HG03439 (cell line): ENCODE measurements around the gene MAP4K4.

ENCODE experiments used
- ATAC-seq: cut with Tn5 transposase; IDR thresholded peaks from one replicate; pipeline ENCODE4 v1.9.1; 2021; ENCODE audit warnings: mild to moderate bottlenecking, moderate library complexity; ENCODE audit not compliant: unreplicated experiment

Gene MAP4K4

DNA sequence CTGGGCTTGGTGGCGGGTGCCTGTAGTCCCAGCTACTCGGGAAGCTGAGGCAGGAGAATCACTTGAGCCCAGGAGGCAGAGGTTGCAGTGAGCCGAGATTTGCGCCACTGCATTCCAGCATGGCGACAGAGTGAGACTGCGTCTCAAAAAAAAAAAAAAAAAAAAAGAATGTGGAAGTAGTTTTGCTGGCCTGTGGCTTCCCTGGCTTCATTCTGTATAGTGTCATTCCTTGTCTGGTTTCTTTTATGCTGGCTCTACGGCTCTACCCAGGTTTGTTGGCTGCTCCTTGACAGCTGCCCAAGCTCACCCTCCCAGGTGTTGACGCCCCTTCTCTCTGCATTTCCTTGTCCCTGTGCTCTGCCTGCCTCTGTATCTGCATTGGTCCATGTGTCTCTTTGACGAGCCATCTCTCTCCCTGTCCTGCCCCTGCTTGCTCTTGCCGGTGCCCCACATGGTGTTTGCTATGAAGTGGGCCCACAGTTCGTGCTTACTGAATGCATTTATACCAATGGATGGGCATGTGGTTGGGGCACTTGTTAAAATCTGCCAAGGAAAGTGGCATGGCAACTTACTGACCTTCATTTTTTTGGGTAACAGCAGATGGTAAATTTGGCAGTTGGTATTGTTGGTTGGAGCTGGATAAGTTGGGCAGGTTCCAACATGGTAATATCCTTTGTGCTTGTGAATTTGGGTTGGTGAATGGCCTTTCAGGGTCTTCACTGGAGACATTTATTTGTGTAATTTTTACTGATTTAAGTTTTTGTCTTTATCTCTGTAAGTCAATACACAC lies 113.9 kb downstream of the MAP4K4 start:
- ATAC-seq: no peak

DNA sequence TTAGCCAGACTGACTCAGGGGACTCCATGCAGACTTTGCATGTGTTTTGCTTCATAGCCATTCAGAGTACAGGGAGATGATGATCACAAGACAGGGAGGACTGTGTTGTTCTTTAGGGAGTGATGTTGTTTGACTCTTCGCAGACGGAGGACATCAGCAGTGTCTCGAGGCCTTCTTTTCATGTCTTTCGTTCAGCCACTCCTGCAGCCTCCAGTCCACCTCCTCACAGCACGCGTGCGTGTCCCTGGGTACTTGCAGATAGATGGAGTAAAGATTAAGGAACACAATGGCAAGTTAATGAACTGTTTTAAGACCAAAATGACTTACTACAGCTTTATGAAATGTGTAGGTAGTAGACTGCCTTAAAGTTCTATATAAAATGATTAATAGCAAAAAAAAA lies 114.7 kb downstream of the MAP4K4 start:
- ATAC-seq: no peak

DNA sequence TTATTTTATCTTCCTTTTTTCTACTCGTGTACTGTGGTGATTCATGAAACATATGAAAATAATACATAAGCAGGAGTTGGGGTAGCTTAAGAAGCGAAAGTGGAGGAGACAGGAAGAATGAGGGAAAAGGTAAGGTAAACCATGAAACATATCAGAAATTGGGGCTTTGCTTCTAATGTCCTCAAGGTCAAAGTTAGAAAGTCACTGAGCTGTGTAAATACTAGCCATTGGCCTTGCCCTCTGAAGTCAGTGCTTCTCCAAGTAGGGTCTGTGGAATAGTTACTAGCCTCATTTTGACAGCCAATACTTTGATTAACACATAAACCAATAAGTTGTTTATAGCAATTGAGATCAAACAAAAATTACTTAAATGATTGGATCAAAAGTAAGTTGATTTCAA lies 117.2 kb downstream of the MAP4K4 start:
- no peak for ATAC-seq

DNA sequence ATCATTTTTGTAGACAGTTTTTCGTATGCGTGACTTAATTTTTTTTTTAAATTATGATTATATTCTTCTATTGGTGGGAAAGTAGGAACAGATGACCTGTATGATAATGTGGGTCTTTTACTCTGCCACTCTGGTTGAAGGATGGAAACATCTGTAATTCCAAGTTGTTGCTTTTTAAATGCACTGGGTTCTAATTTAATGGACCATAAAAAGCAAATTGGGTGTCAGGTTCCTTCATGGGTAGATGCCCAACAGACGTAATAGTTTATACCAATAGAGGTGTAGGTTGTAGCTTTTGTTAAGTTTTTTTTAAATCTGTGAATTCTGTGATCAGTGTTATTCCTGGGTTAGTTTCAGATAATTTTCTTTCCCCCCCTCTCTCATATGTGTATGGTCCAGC lies 117.6 kb downstream of the MAP4K4 start:
- no peak for ATAC-seq

DNA sequence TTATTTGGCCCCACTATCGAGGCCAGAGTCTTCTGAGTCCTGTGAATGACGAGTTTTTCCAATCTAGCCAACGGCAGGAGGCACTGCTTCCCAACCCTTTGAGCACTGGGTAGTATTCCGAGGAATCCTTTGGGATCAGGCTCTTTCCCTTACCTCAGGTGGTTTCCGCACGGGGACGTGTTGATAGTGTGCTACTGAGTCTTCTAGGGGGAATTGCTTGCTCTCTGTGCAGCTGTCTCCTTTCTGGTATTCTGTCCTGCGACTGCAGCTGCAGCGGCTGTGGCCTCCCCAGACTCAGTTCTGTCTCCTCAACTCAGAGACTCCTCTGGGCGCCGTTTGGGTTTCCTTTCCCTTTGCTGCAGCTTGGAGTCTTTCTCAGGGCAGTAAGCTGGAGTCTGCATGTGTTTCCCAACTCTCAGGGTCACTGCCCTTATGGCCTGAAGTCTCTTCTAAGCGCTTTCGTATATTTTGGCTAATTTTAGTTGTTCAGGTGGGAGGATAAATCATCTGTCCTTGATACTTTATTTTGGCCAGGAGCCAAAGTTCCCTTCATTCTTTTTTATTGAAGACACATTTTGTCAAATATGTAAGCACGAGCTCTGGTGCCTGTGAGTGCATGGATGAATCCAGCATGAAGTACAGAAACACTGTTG lies 118.4 kb downstream of the MAP4K4 start:
- ATAC-seq: no peak

DNA sequence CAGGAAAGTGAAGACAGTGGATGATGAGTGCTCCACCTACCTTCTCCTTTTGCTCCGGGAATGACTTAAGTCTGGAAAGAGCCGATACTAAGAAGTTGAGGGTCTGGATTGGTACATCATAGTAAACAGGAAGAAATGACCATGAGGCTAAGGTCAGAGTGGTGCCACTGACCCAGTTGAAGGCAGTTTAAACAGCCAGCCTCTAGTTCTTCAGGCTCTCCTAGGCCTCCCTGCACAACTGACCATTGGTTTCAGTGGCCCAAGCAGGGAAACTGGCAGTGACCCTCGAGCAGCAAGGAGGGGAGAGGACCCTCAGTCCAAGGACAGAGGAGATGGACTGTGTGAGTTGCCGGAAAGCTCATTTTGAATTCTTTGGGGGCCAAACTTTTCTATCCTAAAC lies 119.1 kb downstream of the MAP4K4 start:
- ATAC-seq: no peak

DNA sequence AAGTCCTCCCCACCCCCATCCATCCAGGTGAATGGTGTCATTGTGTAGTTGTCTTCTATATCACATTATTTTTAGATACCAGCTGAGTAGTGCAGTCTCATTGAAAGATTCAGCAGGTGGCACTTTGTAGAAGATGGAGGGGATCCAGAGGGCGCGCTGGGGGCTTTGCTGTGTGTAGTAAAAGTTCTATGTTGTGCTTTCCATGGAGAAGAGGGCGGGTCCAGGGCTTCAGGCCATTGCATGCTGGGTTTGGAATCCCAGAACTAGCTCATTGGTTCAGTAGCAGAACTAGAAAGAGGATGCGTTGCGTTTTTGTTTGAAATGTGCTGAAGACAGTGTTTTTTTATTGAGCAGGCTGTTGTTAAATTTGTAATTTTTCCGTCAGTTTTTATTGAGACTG lies 120.0 kb downstream of the MAP4K4 start:
- no peak for ATAC-seq

DNA sequence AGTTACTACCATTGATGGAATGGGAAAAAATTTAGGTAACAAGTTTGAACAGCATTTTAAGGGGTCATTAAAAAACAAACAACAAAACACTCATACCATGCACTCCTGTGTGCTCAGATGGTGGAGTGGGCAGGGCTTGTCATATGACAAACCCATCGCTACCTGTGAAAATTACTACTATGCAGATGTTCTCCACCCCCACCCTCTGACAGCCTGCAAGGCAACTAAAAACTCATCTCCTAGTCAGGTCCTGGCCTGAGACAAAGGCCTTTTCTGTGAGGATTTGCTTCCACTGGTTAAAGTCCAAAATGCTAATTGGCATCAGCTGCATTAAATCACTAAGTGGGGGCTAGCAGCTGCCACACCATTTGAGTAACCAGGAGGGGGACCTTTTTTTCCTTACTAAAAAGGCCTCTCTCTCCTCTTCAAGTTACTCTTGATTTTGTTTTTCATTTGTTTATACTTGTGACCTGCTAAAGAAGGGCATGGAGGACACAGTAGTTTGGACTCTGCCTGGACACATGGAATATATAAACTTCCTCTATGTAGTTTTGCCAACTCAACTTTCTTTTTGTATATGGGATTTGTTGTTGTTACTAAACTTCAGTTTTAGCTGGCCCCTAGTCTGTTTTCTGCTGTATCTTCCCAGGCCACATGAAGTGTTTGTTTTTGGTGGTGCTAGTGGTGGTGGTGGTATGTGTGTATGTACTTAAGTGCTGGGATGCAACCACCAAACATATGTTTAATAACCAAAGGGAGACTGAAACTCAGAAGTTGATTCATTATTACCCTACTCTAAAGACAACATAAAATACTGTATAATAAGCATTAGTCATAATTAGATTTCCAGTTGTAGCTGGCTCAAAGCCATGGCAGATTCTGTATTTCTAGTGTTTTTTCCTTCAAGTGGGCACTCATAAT lies 121.3 kb downstream of the MAP4K4 start:
- ATAC-seq: no peak

DNA sequence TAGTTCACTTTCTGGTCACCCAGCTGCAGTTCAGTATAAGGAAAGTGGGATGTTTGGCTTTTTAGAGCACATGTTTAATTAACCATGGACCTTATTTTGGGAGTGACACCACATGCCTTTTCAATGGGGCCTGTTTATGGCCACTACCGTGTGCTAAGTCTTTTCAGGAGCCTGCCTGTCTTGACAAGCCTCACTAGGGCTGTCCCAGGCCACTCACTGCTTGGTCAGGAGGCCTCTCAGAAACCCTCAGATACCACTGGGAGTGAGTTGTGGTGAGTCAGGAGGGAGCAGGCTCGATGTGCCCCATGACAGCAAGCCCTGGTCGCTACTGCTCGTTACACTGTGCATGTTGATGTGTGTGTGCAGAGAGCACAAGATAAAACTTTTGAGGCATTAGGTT lies 123.0 kb downstream of the MAP4K4 start:
- ATAC-seq: no peak

DNA sequence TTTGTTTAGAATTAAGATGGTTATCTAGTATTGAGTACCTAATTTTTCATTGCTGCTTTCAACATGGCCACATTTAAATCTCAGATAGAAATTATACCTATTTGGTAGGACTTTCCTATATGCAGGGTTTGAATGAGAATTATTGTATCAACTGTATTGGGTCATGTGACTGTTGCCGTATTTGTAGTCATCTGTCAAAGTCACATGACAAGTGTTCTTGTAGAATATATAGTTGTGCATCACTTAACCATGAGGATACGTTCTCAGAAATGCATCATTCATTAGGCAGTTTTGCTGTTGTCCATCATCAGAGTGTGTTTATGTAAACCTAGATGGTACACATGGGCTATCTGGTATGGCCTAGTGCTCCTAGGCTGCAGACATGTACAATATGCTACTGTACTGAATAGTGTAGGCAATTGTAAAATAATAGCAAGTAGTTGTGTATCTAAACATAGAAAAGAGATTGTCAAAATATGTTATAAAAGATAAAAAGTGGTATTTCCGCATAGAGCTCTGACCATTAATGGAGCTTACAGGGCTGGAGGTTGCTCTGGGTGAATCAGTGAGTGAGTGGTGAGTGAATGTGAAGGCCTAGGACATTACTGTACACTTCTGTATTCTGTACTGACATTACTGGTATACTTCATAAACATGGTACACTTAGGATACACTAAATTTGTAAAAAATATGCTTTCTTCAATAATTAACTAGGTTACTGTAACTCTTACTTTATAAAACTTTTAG lies 123.7 kb downstream of the MAP4K4 start:
- no peak for ATAC-seq

DNA sequence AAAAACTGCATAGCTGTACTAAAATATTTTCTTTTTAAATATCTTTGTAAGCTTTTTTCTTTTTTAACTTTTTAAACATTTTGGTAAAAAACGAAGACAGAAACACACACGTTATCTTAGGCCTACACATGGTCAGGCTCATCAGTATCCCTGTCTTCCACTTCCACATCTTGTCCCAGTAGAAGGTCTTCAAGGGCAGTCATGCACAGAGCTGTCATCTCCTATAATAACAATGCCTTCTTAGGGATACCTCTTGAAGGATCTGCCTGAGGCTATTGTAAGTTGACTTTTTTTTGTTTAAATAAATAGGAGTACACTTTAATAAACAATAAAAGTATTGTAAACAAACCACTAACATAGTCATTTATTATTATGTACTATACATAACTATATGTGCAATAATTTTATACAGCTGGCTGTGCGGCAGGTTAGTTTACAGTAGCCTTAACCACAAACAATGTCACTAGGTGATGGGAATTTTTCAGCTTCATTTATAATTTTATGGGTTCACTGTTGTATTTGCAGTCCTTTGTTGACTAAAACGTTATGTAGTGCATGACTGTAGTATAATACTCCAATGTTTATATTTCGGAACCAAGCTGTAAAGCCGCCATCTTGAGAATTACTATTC lies 124.4 kb downstream of the MAP4K4 start:
- ATAC-seq: no peak

DNA sequence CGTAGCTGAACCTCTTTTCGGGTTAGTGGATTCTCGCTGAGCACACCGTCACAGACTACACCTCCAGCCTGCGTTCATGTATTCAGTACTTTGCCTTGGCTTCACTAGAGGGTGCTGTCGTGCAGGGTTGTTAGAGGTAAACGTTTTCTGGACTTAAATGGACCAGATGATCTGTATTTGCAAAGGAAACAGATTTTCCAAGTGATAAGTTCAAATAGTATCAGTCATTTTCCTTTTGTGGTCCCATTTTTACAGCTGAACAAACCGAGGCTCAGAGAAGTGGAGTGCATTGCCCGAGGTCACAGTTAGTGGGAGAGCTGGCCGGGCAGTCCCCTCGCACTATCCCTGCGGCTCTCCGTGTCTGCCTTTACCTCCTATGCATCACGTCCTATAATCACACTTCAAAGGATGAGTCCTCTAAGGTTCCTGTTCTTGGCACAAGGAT lies 125.9 kb downstream of the MAP4K4 start:
- ATAC-seq: peak; percentile 64

DNA sequence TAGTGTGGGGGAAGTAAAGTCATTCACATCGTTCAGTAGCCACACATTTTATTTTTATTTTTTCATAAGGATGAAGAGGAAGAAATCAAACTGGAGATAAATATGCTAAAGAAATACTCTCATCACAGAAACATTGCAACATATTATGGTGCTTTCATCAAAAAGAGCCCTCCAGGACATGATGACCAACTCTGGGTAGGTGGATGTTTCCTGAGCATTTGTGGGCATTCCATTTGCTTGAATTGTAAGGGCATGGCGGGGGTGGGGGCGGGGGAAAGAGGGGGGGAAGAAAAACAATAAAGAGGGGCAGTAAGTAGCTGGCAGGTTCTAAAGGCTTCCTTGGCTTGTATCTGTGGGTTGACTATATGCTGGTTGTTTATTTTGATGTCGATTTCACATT lies 126.4 kb downstream of the MAP4K4 start:
- no peak for ATAC-seq

DNA sequence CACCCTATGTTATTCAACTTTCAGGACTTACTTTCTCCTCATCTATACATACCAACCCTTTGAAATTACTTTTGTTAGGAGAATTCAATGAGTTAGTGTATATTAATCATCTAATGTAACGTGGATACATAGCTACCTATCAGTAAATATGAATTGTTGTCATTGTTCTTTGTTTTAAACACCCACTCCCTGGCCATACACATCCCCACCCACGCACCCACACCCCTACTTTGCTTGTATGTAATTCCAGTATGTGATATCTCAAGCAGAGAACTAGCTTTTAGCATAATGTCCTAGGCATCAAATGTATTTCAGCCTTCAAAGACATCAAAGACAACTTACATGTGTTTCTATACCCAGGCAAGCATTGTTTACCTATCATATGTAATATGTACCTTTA lies 129.2 kb downstream of the MAP4K4 start:
- no peak for ATAC-seq

DNA sequence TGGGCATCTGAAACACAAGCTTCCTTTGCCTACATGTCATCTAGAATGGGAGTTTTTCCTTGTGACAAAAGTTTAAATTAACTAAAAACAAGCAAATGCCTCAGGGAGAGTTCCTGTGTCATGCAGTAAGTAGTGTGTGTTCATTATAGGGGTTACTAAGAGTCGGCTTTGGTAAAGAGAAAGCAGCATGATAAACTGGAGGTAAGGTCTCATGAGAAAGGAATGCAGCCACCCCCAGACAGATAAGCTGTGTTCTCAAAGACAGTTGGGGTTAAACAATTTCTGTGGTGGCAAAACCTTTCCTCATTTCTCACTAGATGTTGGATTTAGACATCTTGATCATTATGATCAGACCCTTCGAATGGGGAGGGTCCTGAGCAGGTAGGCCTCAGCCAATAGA lies 129.7 kb downstream of the MAP4K4 start:
- no peak for ATAC-seq

DNA sequence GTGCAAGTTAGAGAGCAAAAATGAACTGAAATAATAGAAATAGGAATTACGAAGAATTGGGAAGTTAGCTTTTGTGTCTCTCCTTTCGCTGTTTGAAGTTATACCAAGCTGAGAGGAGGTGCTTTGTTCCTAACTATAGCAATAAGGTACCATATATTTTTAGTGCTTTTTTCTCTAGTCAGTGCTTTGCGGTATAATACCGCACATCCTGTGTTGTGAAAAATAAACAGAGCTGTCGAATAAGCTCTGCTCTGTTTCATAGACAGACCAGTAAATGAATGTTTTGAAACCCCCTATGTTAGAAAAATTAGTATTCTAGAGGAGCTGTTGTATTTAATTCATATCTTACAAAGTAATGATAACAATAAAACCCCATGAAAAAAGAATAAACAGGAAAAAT lies 130.8 kb downstream of the MAP4K4 start:
- ATAC-seq: no peak

DNA sequence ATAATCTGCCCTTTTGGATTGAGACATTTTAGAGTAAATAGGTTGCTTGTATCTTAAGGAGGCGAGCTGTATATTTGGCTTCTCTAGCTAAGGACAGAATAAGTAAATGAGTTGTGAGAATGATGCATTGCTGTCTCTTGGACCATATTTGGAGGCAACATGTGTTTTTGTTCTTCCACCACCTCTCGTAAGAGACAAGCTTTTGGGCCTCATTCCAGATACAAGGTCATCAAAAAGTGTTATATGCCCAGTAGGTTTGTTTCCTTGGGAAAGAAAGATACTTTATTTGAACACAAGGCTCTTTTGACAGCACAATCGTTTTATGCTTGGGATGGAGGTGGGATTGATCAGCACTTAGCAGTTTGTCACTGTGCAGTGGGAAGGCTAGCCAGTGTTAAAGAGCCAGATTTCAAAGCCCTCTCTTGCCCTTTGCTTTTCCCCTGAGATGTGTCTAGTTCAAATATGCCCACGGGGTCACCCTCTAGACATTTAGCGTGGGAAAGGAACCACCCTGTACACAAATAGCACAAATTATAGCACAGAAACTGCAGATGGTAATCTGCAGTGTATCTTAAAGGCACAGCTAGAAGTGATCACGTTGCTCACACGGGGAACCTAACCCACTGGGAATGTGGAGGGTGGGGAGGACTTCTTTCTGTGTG lies 131.3 kb downstream of the MAP4K4 start:
- no peak for ATAC-seq

DNA sequence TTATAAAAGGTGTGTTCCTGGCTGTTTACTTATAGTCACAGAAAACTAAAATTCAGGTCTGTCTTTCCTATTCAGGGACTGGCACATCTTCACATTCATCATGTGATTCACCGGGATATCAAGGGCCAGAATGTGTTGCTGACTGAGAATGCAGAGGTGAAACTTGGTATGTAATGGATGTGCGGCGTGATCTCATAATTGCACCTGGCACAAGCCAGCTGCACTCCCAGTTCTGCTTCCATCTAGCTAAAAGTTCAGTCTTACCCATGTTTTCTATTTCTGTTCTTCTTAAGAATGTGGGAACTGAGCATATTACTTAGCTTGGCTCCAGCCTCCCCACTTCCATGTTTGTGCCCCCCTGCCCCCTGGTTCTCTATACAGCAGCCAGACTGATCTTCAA lies 131.9 kb downstream of the MAP4K4 start:
- no peak for ATAC-seq

DNA sequence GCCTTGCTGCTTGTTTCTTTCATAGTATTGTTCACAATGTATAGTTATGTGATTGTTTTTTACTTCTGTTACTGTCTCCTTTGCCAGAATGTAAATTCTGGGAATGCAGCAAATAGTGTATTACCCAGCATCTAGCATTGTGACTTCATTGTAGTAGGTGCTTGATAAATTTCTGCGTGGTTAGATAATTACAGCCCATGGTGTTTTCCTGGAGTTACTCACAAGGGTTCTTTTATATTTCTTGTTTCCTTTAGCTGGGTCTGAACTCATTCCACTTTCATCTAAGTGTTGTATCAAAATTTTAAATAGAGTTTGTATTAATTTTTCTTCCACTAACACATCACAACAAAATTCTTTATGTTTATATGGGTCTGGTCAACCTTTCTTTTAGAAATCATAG lies 132.6 kb downstream of the MAP4K4 start:
- ATAC-seq: no peak

DNA sequence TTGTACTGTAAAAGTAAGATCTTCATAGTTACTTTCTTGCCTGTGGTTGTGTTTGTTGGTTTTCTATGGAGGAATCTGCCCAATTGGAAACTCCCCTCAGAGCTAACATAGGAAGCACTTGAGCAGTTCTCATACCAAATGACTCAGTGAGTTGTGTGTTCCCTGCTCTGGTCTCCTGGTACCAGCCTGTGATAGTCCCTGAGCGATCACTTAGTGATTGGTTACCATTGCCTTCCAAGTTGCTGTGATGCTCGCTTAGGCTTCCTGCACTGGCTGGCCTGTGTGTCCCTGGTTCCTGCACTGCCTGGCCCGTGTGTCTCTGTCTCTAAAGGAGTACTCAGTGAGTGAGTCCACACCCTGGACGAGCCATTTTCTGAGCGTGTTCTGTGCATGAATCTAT lies 133.0 kb downstream of the MAP4K4 start:
- ATAC-seq: no peak
